Trophoblast cell (in vitro differentiated cells and primary cell): ENCODE measurements around the gene VSIG8.

Source experiments
- DNase-seq, 2 donors: peaks; one replicate each; pipeline ENCODE4 v3.0.0-alpha.2; 2016
- H2AFZ ChIP-seq: 2 replicates; pipeline ENCODE4 v1.6.1; 2013; ENCODE audit warnings: low read length, moderate library complexity, mild to moderate bottlenecking; ENCODE audit not compliant: insufficient read depth, poor library complexity
- H2AK5ac ChIP-seq: 2 replicates; pipeline ENCODE4 v1.6.1; 2013; ENCODE audit warnings: mild to moderate bottlenecking, low read length
- H2BK120ac ChIP-seq: 2 replicates; pipeline ENCODE4 v1.6.1; 2013; ENCODE audit warnings: low read length, mild to moderate bottlenecking, moderate library complexity; ENCODE audit not compliant: insufficient read depth, poor library complexity
- H2BK12ac ChIP-seq: 2 replicates; pipeline ENCODE4 v1.6.1; 2013; ENCODE audit warnings: mild to moderate bottlenecking, low read length, moderate library complexity
- H2BK5ac ChIP-seq: 2 replicates; pipeline ENCODE4 v1.6.1; 2013; ENCODE audit warnings: low read length, low read depth, moderate library complexity, mild to moderate bottlenecking; ENCODE audit not compliant: poor library complexity
- H3K14ac ChIP-seq: 2 replicates; pipeline ENCODE4 v1.6.1; 2013; ENCODE audit warnings: mild to moderate bottlenecking, low read length
- H3K18ac ChIP-seq: 2 replicates; pipeline ENCODE4 v1.6.1; 2013; ENCODE audit warnings: mild to moderate bottlenecking, low read length
- H3K23ac ChIP-seq: 2 replicates; pipeline ENCODE4 v1.6.1; 2013; ENCODE audit warnings: low read length
- H3K27ac ChIP-seq: 2 replicates; pipeline ENCODE4 v1.5.1; 2013; ENCODE audit warnings: low read depth, mild to moderate bottlenecking, inconsistent platforms, low read length, moderate library complexity
- H3K27me3 ChIP-seq: 2 replicates; pipeline ENCODE4 v1.6.1; 2013; ENCODE audit warnings: inconsistent platforms, mild to moderate bottlenecking, low read length, moderate library complexity; ENCODE audit not compliant: insufficient read depth
- H3K36me3 ChIP-seq, 2 experiments: 1 replicate in 1 of 2; 2 replicates in 1 of 2; pipeline ENCODE4 v1.6.1; 2013; ENCODE audit warnings: low read length in 2 of 2, mild to moderate bottlenecking in 2 of 2, moderate library complexity in 1 of 2; ENCODE audit not compliant: insufficient read depth in 2 of 2, control insufficient read depth in 1 of 2
- H3K4ac ChIP-seq: 2 replicates; pipeline ENCODE4 v1.6.1; 2013; ENCODE audit warnings: low read depth, mild to moderate bottlenecking, low read length, moderate library complexity
- H3K4me1 ChIP-seq, 2 experiments: 1 replicate in 1 of 2; 2 replicates in 1 of 2; pipeline ENCODE4 v1.6.1; 2013; ENCODE audit warnings: low read length in 2 of 2, mild to moderate bottlenecking in 2 of 2, moderate library complexity in 1 of 2; ENCODE audit not compliant: insufficient read depth in 2 of 2, control insufficient read depth in 1 of 2
- H3K4me2 ChIP-seq: 2 replicates; pipeline ENCODE4 v1.6.1; 2013; ENCODE audit warnings: inconsistent platforms, mild to moderate bottlenecking, low read length, moderate library complexity
- H3K4me3 ChIP-seq: 2 replicates; pipeline ENCODE4 v1.5.1; 2013; ENCODE audit warnings: mild to moderate bottlenecking, low read depth, low read length, inconsistent platforms
- H3K79me1 ChIP-seq: one replicate; pipeline ENCODE4 v1.6.1; 2013; ENCODE audit warnings: low read length
- H3K79me2 ChIP-seq: 2 replicates; pipeline ENCODE4 v1.6.1; 2013; ENCODE audit warnings: low read length, mild to moderate bottlenecking; ENCODE audit not compliant: control insufficient read depth, insufficient read depth, poor library complexity
- H3K9ac ChIP-seq: 2 replicates; pipeline ENCODE4 v1.6.1; 2013; ENCODE audit warnings: mild to moderate bottlenecking, low read length
- H3K9me3 ChIP-seq: 2 replicates; pipeline ENCODE4 v1.6.1; 2013; ENCODE audit warnings: low read depth, mild to moderate bottlenecking, control low read depth, inconsistent platforms, low read length; ENCODE audit not compliant: insufficient read depth
- H4K12ac ChIP-seq: 2 replicates; pipeline ENCODE4 v1.6.1; 2013; ENCODE audit warnings: low read depth, mild to moderate bottlenecking, low read length, moderate library complexity
- H4K8ac ChIP-seq: 2 replicates; pipeline ENCODE4 v1.6.1; 2013; ENCODE audit warnings: low read depth, mild to moderate bottlenecking, low read length, moderate library complexity
- H4K91ac ChIP-seq: one replicate; pipeline ENCODE4 v1.6.1; 2013; ENCODE audit warnings: low read depth, mild to moderate bottlenecking, low read length, moderate library complexity
- WGBS: extraction: QIAGEN DNeasy Blood & Tissue Kit; methylation state at CpG from one replicate; pipeline ENCODE4 v1.1.7; 2013; ENCODE audit warnings: missing lambda C conversion rate; ENCODE audit not compliant: insufficient read length, insufficient coverage; ENCODE audit errors: extremely low coverage; 5-methylcytosine and 5-hydroxymethylcytosine counted together

The VSIG8 gene

GRCh38 chr1:159854693-159855192 is 7.7 kb downstream of the VSIG8 start:
- Histone ChIP-seq H3K4me2 (peak overlapping the region; percentile 83), H3K27me3 (peaks cover 20% of the 10 kb centered on the region), H4K12ac (no peak overlapping the region), H2AFZ (peak overlapping the region; percentile 27), H3K18ac (no peak overlapping the region), H4K91ac (no peak overlapping the region), H2BK120ac (no peak overlapping the region), H3K79me1 (no peaks in the 10 kb centered on the region), H2AK5ac (no peak overlapping the region), H3K79me2 (no peaks in the 10 kb centered on the region), H3K27ac (no peak overlapping the region), H3K9ac (no peak overlapping the region), H3K4me1 (peaks cover 8 to 9% of the 10 kb centered on the region in 2 experiments), H2BK12ac (no peak overlapping the region), H3K9me3 (peaks cover 5% of the 10 kb centered on the region), H3K4me3 (peak overlapping the region; percentile 67), H4K8ac (no peak overlapping the region), H3K4ac (no peak overlapping the region), H3K14ac (no peak overlapping the region), H2BK5ac (no peak overlapping the region), H3K36me3 (no peaks in the 10 kb centered on the region), H3K23ac (no peak overlapping the region)
- WGBS: no CpG with 5 or more reads among the region's 59 CpGs
- peak; percentile 52 to 64 for DNase-seq

DNA sequence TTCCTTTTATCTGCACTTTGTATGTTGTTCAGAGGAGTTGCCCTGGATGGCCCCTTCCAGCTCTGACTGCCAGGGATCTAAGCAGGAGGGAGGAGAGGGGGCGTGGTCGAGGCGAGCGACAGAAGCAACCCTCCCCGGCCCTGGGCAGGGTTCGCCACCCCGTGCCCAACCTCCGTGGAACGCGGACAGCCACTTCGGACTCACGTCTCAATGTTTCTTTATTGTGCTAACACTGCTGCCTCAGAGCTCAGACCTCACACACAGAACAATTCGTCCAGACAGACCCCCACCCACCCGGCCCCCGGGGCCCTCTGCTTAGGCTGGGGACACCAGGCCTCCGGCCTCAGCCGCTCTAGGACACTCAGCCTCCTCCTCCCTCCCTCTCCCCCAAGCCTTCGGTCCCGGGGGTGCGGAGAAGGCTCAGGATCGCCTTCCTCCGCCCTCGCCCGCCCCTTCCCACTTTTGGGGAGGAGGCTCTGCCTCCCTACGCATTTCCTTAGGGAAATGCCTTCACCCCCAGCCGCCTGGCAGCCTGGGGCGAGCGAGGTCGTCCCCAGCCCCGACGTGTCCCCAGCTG is 8.3 kb downstream of the VSIG8 start:
- H3K36me3 ChIP-seq: no peaks in the 10 kb centered on the region

GRCh38 chr1:159853417-159854115 is 8.9 kb downstream of the VSIG8 start:
- H2AK5ac ChIP-seq: no peak overlapping the region
- H3K27me3 ChIP-seq: peaks cover 20% of the 10 kb centered on the region
- WGBS: no CpG with 5 or more reads among the region's 6 CpGs
- no peak overlapping the region for H2BK12ac ChIP-seq
- no peak overlapping the region for H3K23ac ChIP-seq
- H3K4ac ChIP-seq: no peak overlapping the region
- H2AFZ ChIP-seq: no peak overlapping the region
- no peak overlapping the region for H4K91ac ChIP-seq
- H3K27ac ChIP-seq: no peak overlapping the region
- no peaks in the 10 kb centered on the region for H3K79me1 ChIP-seq
- no peaks in the 10 kb centered on the region for H3K36me3 ChIP-seq
- no peak for DNase-seq
- no peak overlapping the region for H3K9ac ChIP-seq
- peaks cover 8 to 9% of the 10 kb centered on the region in 2 experiments for H3K4me1 ChIP-seq
- no peak overlapping the region for H3K14ac ChIP-seq
- no peak overlapping the region for H3K4me3 ChIP-seq
- no peak overlapping the region for H3K18ac ChIP-seq
- no peak overlapping the region for H2BK5ac ChIP-seq
- H2BK120ac ChIP-seq: no peak overlapping the region
- H3K79me2 ChIP-seq: no peaks in the 10 kb centered on the region
- peak overlapping the region; percentile 83 for H3K4me2 ChIP-seq
- H3K9me3 ChIP-seq: peaks cover 5% of the 10 kb centered on the region
- no peak overlapping the region for H4K12ac ChIP-seq
- no peak overlapping the region for H4K8ac ChIP-seq

More for the DNA sequence above, 8.3 kb downstream of the VSIG8 start:
- Histone ChIP-seq H4K12ac (no peak overlapping the region), H2AK5ac (no peak overlapping the region), H3K23ac (no peak overlapping the region), H2BK5ac (no peak overlapping the region), H3K9ac (no peak overlapping the region), H3K4me3 (peak overlapping the region; percentile 67), H3K27ac (no peak overlapping the region), H3K4ac (no peak overlapping the region), H4K91ac (no peak overlapping the region), H3K18ac (no peak overlapping the region), H3K79me2 (no peaks in the 10 kb centered on the region), H3K14ac (no peak overlapping the region), H2BK120ac (no peak overlapping the region), H4K8ac (no peak overlapping the region), H3K4me1 (peaks cover 8 to 9% of the 10 kb centered on the region in 2 experiments), H3K9me3 (peaks cover 5% of the 10 kb centered on the region), H2BK12ac (no peak overlapping the region), H2AFZ (peak overlapping the region; percentile 55), H3K27me3 (peaks cover 20% of the 10 kb centered on the region), H3K79me1 (no peaks in the 10 kb centered on the region), H3K4me2 (peak overlapping the region; percentile 83)
- DNase-seq: no peak
- WGBS: no CpG with 5 or more reads among the region's 31 CpGs

- Histone ChIP-seq H3K79me1 (peaks cover 5% of the 10 kb centered on the region), H2BK12ac (no peak overlapping the region), H4K8ac (no peak overlapping the region), H3K27ac (no peak overlapping the region), H4K91ac (no peak overlapping the region), H3K4ac (no peak overlapping the region), H3K14ac (no peak overlapping the region), H3K4me3 (no peak overlapping the region), H4K12ac (no peak overlapping the region), H2AFZ (no peak overlapping the region), H2BK5ac (no peak overlapping the region), H3K4me1 (peaks cover 12 to 20% of the 10 kb centered on the region in 2 experiments), H3K4me2 (no peak overlapping the region), H3K9me3 (peaks cover 3% of the 10 kb centered on the region), H3K79me2 (no peaks in the 10 kb centered on the region), H3K18ac (no peak overlapping the region), H2BK120ac (no peak overlapping the region), H3K27me3 (peaks cover 20% of the 10 kb centered on the region), H3K23ac (no peak overlapping the region), H2AK5ac (no peak overlapping the region), H3K36me3 (no peaks in the 10 kb centered on the region), H3K9ac (no peak overlapping the region)
- no CpG with 5 or more reads among the region's 1 CpG for WGBS
- no peak for DNase-seq
Observed at GRCh38 chr1:159851407-159851806, 11.1 kb downstream of the VSIG8 start.
